Pancreas (tissue), 10 donors: ENCODE results near the gene GPT2. TPM values are rescaled to one million over a fixed set of nuclear protein-coding genes. Genes with fewer than 3 reads are reported as not detected.

Experiments
- ATAC-seq, 4 donors: fragments of 200-7000 bp; cut with Tn5 transposase; one replicate each; pipeline versions ENCODE4 v1.8.0 to v1.9.1; 2020; ENCODE audit warnings: mild to moderate bottlenecking in 4 of 4, moderate library complexity in 4 of 4
- DNase-seq, 6 donors: peaks; one replicate each; pipeline ENCODE4 v3.0.0-alpha.2; 2020
- FAIRE-seq: peaks from 2 replicates; lab custom pipeline; 2012; peaks lifted over from hg19 to GRCh38; lab: Jason Lieb, UNC
- H3K27ac ChIP-seq, 4 donors: fragments of 200-600 bp; sonication (generic); 1 replicate in 3 of 4; 2 replicates in 1 of 4; pipeline versions ENCODE4 v1.5.0 to v1.8.0; 2020
- H3K27me3 ChIP-seq, 4 donors: fragments of 200-600 bp; one replicate each; pipeline ENCODE4 v1.8.0; 2021
- H3K36me3 ChIP-seq, 3 donors: fragments of 200-600 bp; sonication (generic) in 1 of 3; one replicate each; pipeline versions ENCODE4 v1.5.0 to v1.8.0; 2020 to 2021
- H3K4me1 ChIP-seq, 3 donors: fragments of 200-600 bp; one replicate each; pipeline ENCODE4 v1.8.0; 2021
- H3K4me3 ChIP-seq, 4 donors: fragments of 200-600 bp; sonication (generic) in 2 of 4; one replicate each; pipeline versions ENCODE4 v1.5.0 to v1.8.0; 2020 to 2021
- H3K9me3 ChIP-seq, 4 donors: fragments of 200-600 bp; one replicate each; pipeline ENCODE4 v1.8.0; 2021
- CTCF ChIP-seq, 4 donors: fragments of 200-600 bp; sonication (generic) in 3 of 4; IDR thresholded peaks; one replicate each; pipeline versions ENCODE4 v1.5.0 to v1.8.0; 2021; ENCODE audit warnings: antibody characterized with exemption in 4 of 4
- WGBS, 2 donors: extraction: QIAGEN DNeasy Blood & Tissue Kit; methylation state at CpG; one replicate each; pipeline ENCODE4 v1.1.7; 2013; 5-methylcytosine and 5-hydroxymethylcytosine counted together
- intact Hi-C, 3 donors: fragments of 100-400 bp; cut with DNase I; formaldehyde crosslinking; loops; one replicate each; pipeline versions ENCODE4 v1.11.1 to v1.14.2; 2022
- polyA plus RNA-seq, 2 donors: library from polyadenylated mRNA; stranded (reverse); fragments of 200-250 nt; gene quantifications; one replicate each; pipeline ENCODE4 v1.2.3, GENCODE V29; 2013
- total RNA-seq, 6 donors: library from RNA; stranded (reverse); fragmentation: NEBNext Ultra II Directional in 4 of 6; extraction: Animal tissue kit (Norgen Biotek cat#: 25700) in 4 of 6; gene quantifications; one replicate each; pipeline versions ENCODE4 v1.2.1 to v1.2.4, GENCODE V29; 2021 to 2023
- donor health status: healthy with polysubstance abuse.
- donor health status: DM: no; HTN: no; CAD: no; lungs with moderate emphysema.
- donor health status: DM: no; HTN: no; CAD: no.
- donor health status: control.
- donor health status: control.
- donor health status: Bipolar disorder and iron deficiency.
- donor health status: DM: yes; HTN: yes; CAD: no.
- donor health status: DM: no; HTN: no; CAD: no.
- donor health status: DM: no; HTN: no; CAD: no.
- donor health status: DM: yes; HTN: yes; CAD: no.

Gene GPT2
- total and polyA plus RNA-seq, 8 donors, result 29.7 to 122 (median 77.2) TPM

GRCh38 chr16:46918400-46918799 lies 34.2 kb downstream of the GPT2 start:
- H3K27me3 ChIP-seq, result no peaks in the 10 kb centered on the region
- H3K27ac ChIP-seq, result peak overlapping the region; percentile 36 to 67 (median 60)
- H3K4me3 ChIP-seq, result no peak overlapping the region
- DNase-seq (no peak), FAIRE-seq (no peak), ATAC-seq (peak in 1 of 4 donors; percentile 1)
- no peak for TF ChIP-seq CTCF (IDR thresholded peaks at IDR 0.05)
- H3K9me3 ChIP-seq, result no peaks in the 10 kb centered on the region
- 61 to 62% methylated on average over 11 of the region's 11 CpGs for WGBS, 2 donors
- intact Hi-C loops, result no loop called here
- peaks cover 28 to 37% (median 36%) of the 10 kb centered on the region in 3 donors for H3K4me1 ChIP-seq
- peaks cover 0 to 33% (median 4%) of the 10 kb centered on the region in 3 donors for H3K36me3 ChIP-seq

GRCh38 chr16:46918905-46919792 lies 35.0 kb downstream of the GPT2 start:
- FAIRE-seq (no peak), DNase-seq (peak; percentile 80 to 96 (median 93)), ATAC-seq (peak; percentile 78 to 88 (median 86))
- H3K4me3 ChIP-seq, result no peak overlapping the region
- 31 to 32% methylated on average over 21 of the region's 21 CpGs for WGBS, 2 donors
- intact Hi-C loops, result no loop called here
- H3K36me3 ChIP-seq, result peaks cover 0 to 33% (median 11%) of the 10 kb centered on the region in 3 donors
- H3K27ac ChIP-seq, result peak overlapping the region; percentile 36 to 67 (median 60)
- peaks cover 28 to 37% (median 36%) of the 10 kb centered on the region in 3 donors for H3K4me1 ChIP-seq
- no peak for TF ChIP-seq CTCF (IDR thresholded peaks at IDR 0.05)
- no peaks in the 10 kb centered on the region for H3K27me3 ChIP-seq
- H3K9me3 ChIP-seq, result no peaks in the 10 kb centered on the region

GRCh38 chr16:46920402-46921068 lies 36.4 kb downstream of the GPT2 start:
- Histone ChIP-seq H3K36me3 (peaks cover 0 to 39% (median 14%) of the 10 kb centered on the region in 3 donors), H3K27ac (peak overlapping the region; percentile 5 to 67 (median 44)), H3K9me3 (no peaks in the 10 kb centered on the region), H3K4me1 (peaks cover 28 to 37% (median 36%) of the 10 kb centered on the region in 3 donors), H3K27me3 (no peaks in the 10 kb centered on the region), H3K4me3 (no peak overlapping the region)
- no peak for TF ChIP-seq CTCF (IDR thresholded peaks at IDR 0.05)
- peak; percentile 53 to 82 (median 71) for ATAC-seq
- peak in 4 of 6 donors; percentile 82 to 88 (median 85) for DNase-seq
- intact Hi-C loops, result no loop called here
- 15 to 18% methylated on average over 9 of the region's 9 CpGs for WGBS, 2 donors
- no peak for FAIRE-seq

GRCh38 chr16:46922239-46922638 lies 38.1 kb downstream of the GPT2 start:
- no peak for TF ChIP-seq CTCF (IDR thresholded peaks at IDR 0.05)
- FAIRE-seq, result no peak
- Histone ChIP-seq H3K9me3 (no peaks in the 10 kb centered on the region), H3K4me1 (peaks cover 28 to 37% (median 36%) of the 10 kb centered on the region in 3 donors), H3K27me3 (no peaks in the 10 kb centered on the region), H3K27ac (no peak overlapping the region), H3K36me3 (peaks cover 0 to 54% (median 21%) of the 10 kb centered on the region in 3 donors), H3K4me3 (no peak overlapping the region)
- intact Hi-C loops, result no loop called here
- DNase-seq, result peak in 2 of 6 donors; percentile 42 to 64
- WGBS, 2 donors, result 71 to 74% methylated on average over 10 of the region's 10 CpGs
- ATAC-seq, result no peak
